NCI-H524 (cell line): ENCODE results near the gene IL18R1.

Experiments
- DNase-seq, 2 experiments: peaks; one replicate each; lab custom pipeline; 2025; lab: John Stamatoyannopoulos, UW

IL18R1 gene

GRCh38 chr2:102391565-102391964 is 36.0 kb downstream of the IL18R1 start:
- DNase-seq, result no peak

- DNase-seq, result no peak
Measured at GRCh38 chr2:102392096-102392495, 36.5 kb downstream of the IL18R1 start.

GRCh38 chr2:102392942-102393341 is 37.3 kb downstream of the IL18R1 start:
- DNase-seq, result no peak

GRCh38 chr2:102396012-102396411 is 40.4 kb downstream of the IL18R1 start:
- no peak for DNase-seq

GRCh38 chr2:102397209-102397608 is 41.6 kb downstream of the IL18R1 start:
- DNase-seq, result no peak

- DNase-seq, result no peak
Measured at GRCh38 chr2:102399499-102400141, 44.0 kb downstream of the IL18R1 start.

- no peak for DNase-seq
Measured at GRCh38 chr2:102401456-102401855, 45.9 kb downstream of the IL18R1 start.

GRCh38 chr2:102401865-102402264 is 46.3 kb downstream of the IL18R1 start:
- DNase-seq, result no peak

- DNase-seq, result no peak
Measured at GRCh38 chr2:102410952-102411351, 55.4 kb downstream of the IL18R1 start.

- no peak for DNase-seq
Measured at GRCh38 chr2:102412199-102412598, 56.6 kb downstream of the IL18R1 start.

GRCh38 chr2:102417946-102418345 is 62.4 kb downstream of the IL18R1 start:
- DNase-seq, result no peak

GRCh38 chr2:102418421-102418961 is 62.9 kb downstream of the IL18R1 start:
- no peak for DNase-seq

GRCh38 chr2:102420290-102420689 is 64.7 kb downstream of the IL18R1 start:
- no peak for DNase-seq

GRCh38 chr2:102421890-102422759 is 66.5 kb downstream of the IL18R1 start:
- no peak for DNase-seq

GRCh38 chr2:102422910-102423309 is 67.3 kb downstream of the IL18R1 start, which contains the start of gene IL18RAP:
TSS of gene IL18RAP (plus strand) at chr2:102423160. CDS start at chr2:102423278, 118 bp downstream.
- DNase-seq, result no peak

- DNase-seq, result no peak
Measured at GRCh38 chr2:102423368-102423767, 67.8 kb downstream of the IL18R1 start.

GRCh38 chr2:102424754-102425153 is 69.2 kb downstream of the IL18R1 start:
- DNase-seq, result no peak

GRCh38 chr2:102425441-102426132 is 70.0 kb downstream of the IL18R1 start:
- DNase-seq, result no peak

- DNase-seq, result no peak
Measured at GRCh38 chr2:102427249-102427648, 71.7 kb downstream of the IL18R1 start.

GRCh38 chr2:102428573-102428972 is 73.0 kb downstream of the IL18R1 start:
- DNase-seq, result no peak

GRCh38 chr2:102432386-102432785 is 76.8 kb downstream of the IL18R1 start:
- no peak for DNase-seq

- DNase-seq, result no peak
Measured at GRCh38 chr2:102433973-102434654, 78.5 kb downstream of the IL18R1 start.
